NCI-H748 treated with DMSO at 0.1 percent for 48 hours (cell line): ENCODE measurements around the gene IGSF1.
A peak's percentile ranks its signal among the peaks of the same experiment; 100 is the strongest.

Experiments
- DNase-seq: peaks from one replicate; lab custom pipeline; 2025; lab: John Stamatoyannopoulos, UW

IGSF1 gene

GRCh38 chrX:131288738-131289511 lies at the start of gene IGSF1:
Gene IGSF1 (minus strand): TSS chrX:131289306. CDS start chrX:131286674, 2,632 bp downstream.
- no peak for DNase-seq

- DNase-seq, result no peak
Observed at GRCh38 chrX:131332331-131332730, 43.2 kb upstream of the IGSF1 start.

- no peak for DNase-seq
Observed at GRCh38 chrX:131331152-131331551, 42.0 kb upstream of the IGSF1 start.

- no peak for DNase-seq
Observed at GRCh38 chrX:131330735-131331134, 41.6 kb upstream of the IGSF1 start.

- DNase-seq, result no peak
Observed at GRCh38 chrX:131322651-131323050, 33.5 kb upstream of the IGSF1 start.

- DNase-seq, result no peak
Observed at GRCh38 chrX:131317326-131317725, 28.2 kb upstream of the IGSF1 start.

- no peak for DNase-seq
Observed at GRCh38 chrX:131316260-131316659, 27.2 kb upstream of the IGSF1 start.

- no peak for DNase-seq
Observed at GRCh38 chrX:131308980-131309379, 19.9 kb upstream of the IGSF1 start.

GRCh38 chrX:131306601-131307000 lies 17.5 kb upstream of the IGSF1 start:
- DNase-seq, result no peak

- DNase-seq, result no peak
Observed at GRCh38 chrX:131305926-131306325, 16.8 kb upstream of the IGSF1 start.

- no peak for DNase-seq
Observed at GRCh38 chrX:131302701-131303100, 13.6 kb upstream of the IGSF1 start.

GRCh38 chrX:131301155-131301554 lies 12.0 kb upstream of the IGSF1 start:
- no peak for DNase-seq

- DNase-seq, result no peak
Observed at GRCh38 chrX:131298846-131299245, 9.7 kb upstream of the IGSF1 start.

- no peak for DNase-seq
Observed at GRCh38 chrX:131298036-131298435, 8.9 kb upstream of the IGSF1 start.

- DNase-seq, result no peak
Observed at GRCh38 chrX:131289527-131289926, 421 bp upstream of the IGSF1 start.

- DNase-seq, result no peak
Observed at GRCh38 chrX:131288188-131288587, 918 bp downstream of the IGSF1 start.

GRCh38 chrX:131287560-131288179 lies 1.4 kb downstream of the IGSF1 start:
- no peak for DNase-seq

GRCh38 chrX:131279617-131280016 lies 9.5 kb downstream of the IGSF1 start:
- peak; percentile 24 for DNase-seq

GRCh38 chrX:131279197-131279596 lies 9.9 kb downstream of the IGSF1 start:
- no peak for DNase-seq

GRCh38 chrX:131277543-131278136 lies 11.5 kb downstream of the IGSF1 start:
- peak; percentile 19 for DNase-seq

GRCh38 chrX:131273011-131273410 lies 16.1 kb downstream of the IGSF1 start:
- DNase-seq, result no peak

GRCh38 chrX:131271826-131272225 lies 17.3 kb downstream of the IGSF1 start:
- DNase-seq, result no peak

- no peak for DNase-seq
Observed at GRCh38 chrX:131271274-131271673, 17.8 kb downstream of the IGSF1 start.
